ENCODE results near the gene CD180.
A peak's percentile ranks its signal among the peaks of the same experiment; 100 is the strongest.
"Not testable (repeated sequence)": the region's sequence is repeated elsewhere in the genome, so short reads cannot be mapped to it uniquely, and the experiment has no call there.

Gene CD180

DNA sequence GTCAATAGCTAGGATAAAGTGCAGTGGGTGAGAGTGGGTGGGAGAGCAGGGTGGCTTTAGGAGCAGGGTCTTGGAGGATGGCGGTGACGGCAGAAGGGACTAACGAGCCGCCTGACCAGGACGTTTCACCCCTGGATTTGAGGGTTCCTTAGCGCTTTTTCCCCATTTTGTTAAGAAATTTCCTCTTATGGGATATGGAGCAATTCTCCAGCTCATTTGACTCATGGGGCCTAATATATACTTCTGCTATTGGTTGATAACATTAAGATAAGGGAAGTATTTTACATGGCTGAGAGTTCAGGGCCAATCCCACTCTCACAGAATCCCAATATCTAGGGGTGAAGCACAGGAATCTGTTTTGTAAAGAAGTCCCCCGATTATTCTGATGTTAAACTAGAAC is 17.6 kb downstream of the CD180 start:
- TF ChIP-seq, protein P1, sequence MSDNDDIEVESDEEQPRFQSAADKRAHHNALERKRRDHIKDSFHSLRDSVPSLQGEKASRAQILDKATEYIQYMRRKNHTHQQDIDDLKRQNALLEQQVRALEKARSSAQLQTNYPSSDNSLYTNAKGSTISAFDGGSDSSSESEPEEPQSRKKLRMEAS (IDR thresholded peaks at IDR 0.05; ENCODE audit: low read depth, low read length), result no peak
- TF ChIP-seq, protein P2, sequence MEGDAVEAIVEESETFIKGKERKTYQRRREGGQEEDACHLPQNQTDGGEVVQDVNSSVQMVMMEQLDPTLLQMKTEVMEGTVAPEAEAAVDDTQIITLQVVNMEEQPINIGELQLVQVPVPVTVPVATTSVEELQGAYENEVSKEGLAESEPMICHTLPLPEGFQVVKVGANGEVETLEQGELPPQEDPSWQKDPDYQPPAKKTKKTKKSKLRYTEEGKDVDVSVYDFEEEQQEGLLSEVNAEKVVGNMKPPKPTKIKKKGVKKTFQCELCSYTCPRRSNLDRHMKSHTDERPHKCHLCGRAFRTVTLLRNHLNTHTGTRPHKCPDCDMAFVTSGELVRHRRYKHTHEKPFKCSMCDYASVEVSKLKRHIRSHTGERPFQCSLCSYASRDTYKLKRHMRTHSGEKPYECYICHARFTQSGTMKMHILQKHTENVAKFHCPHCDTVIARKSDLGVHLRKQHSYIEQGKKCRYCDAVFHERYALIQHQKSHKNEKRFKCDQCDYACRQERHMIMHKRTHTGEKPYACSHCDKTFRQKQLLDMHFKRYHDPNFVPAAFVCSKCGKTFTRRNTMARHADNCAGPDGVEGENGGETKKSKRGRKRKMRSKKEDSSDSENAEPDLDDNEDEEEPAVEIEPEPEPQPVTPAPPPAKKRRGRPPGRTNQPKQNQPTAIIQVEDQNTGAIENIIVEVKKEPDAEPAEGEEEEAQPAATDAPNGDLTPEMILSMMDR (IDR thresholded peaks at IDR 0.05; ENCODE audit: low read depth, low read length), result no peak
- TF ChIP-seq MYC (IDR thresholded peaks at IDR 0.05; ENCODE audit: low read depth, low read length), result no peak
- TF ChIP-seq POLR2A (IDR thresholded peaks at IDR 0.05; ENCODE audit: extremely low read depth, insufficient read length), result no peak
- H3K4me3 ChIP-seq (ENCODE audit: low read depth, low read length), result no peak overlapping the region
- DNase-seq (ENCODE audit: low read depth), result no peak

DNA sequence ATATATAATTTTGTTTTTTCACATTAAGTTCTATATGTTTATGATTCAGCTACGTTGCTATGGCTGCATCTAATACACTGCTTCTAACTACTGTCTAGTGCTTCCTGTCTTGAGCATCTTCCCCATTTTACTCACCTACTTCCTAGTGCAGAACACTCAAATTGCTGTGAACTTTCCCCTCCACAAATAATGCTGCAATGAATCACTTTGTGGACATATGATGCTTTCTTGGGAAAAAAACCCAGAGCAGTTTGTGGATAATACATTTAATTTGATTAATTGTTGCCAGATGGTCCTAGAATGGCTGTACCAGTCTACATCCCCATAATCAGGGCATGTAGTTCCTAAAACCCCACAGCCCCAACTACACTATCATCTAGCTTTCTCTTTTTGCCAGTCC is 18.5 kb downstream of the CD180 start:
- no peak for DNase-seq (ENCODE audit: low read depth)
- H3K4me3 ChIP-seq (ENCODE audit: low read depth, low read length), result no peak overlapping the region
- TF ChIP-seq MYC (IDR thresholded peaks at IDR 0.05; ENCODE audit: low read depth, low read length), result no peak
- TF ChIP-seq POLR2A (IDR thresholded peaks at IDR 0.05; ENCODE audit: extremely low read depth, insufficient read length), result no peak
- TF ChIP-seq, protein P2 (IDR thresholded peaks at IDR 0.05; ENCODE audit: low read depth, low read length), result no peak
- TF ChIP-seq, protein P1 (IDR thresholded peaks at IDR 0.05; ENCODE audit: low read depth, low read length), result no peak

DNA sequence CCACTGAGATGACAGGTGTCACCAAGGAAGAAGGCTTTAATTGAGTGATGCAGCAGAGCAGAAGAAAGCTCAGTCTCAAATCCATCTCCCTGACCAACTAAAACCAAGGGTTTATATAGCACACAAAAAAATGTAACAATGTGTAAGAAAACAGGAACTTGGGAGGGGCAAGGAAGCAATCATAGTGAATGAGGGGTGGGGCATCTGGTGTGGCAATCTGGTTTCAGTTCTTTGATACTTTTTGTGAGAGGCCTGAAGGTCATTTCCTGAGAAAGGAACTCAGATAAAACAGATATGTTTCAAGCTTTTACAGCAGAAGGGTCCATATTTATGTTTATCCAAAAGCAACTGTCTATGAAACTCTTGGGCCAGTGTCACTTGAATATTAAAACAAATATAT is 19.7 kb downstream of the CD180 start:
- peak; percentile 37 for DNase-seq (ENCODE audit: low read depth)
- no peak overlapping the region for H3K4me3 ChIP-seq (ENCODE audit: low read depth, low read length)
- TF ChIP-seq POLR2A (IDR thresholded peaks at IDR 0.05; ENCODE audit: extremely low read depth, insufficient read length) (no peak), MYC (IDR thresholded peaks at IDR 0.05; ENCODE audit: low read depth, low read length) (no peak)
- TF ChIP-seq, protein P1 (IDR thresholded peaks at IDR 0.05; ENCODE audit: low read depth, low read length), result no peak
- TF ChIP-seq, protein P2 (IDR thresholded peaks at IDR 0.05; ENCODE audit: low read depth, low read length), result no peak

DNA sequence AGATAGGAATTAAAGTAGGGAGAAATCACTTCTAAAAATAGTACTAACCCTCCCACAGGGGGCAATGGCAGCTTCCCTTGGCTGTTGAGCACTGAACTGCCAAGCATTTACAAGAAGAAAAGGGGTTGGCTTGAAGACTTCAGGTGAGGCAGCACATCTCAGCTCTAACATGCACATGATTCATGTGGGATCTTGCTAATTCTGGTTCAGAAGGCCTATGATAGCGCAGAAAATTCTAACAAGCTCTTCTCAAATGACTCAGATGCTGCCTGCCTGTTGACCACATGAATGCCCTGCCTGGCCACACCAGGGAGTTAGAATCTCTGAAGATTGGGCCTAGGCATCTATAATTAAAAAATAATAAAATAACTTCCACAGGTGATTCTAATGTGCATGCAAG is 22.6 kb downstream of the CD180 start:
- H3K4me3 ChIP-seq (ENCODE audit: low read depth, low read length), result no peak overlapping the region
- DNase-seq (ENCODE audit: low read depth), result no peak
- TF ChIP-seq MYC (IDR thresholded peaks at IDR 0.05; ENCODE audit: low read depth, low read length) (no peak), POLR2A (IDR thresholded peaks at IDR 0.05; ENCODE audit: extremely low read depth, insufficient read length) (no peak)
- TF ChIP-seq, protein P2 (IDR thresholded peaks at IDR 0.05; ENCODE audit: low read depth, low read length), result no peak
- TF ChIP-seq, protein P1 (IDR thresholded peaks at IDR 0.05; ENCODE audit: low read depth, low read length), result no peak

DNA sequence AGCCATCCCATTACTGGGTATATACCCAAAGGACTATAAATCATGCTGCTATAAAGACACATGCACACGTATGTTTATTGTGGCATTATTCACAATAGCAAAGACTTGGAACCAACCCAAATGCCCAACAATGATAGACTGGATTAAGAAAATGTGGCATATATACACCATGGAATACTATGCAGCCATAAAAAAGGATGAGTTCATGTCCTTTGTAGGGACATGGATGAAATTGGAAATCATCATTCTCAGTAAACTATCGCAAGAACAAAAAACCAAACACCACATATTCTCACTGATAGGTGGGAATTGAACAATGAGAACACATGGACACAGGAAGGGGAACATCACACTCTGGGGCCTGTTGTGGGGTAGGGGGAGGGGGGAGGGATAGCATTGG is 23.2 kb downstream of the CD180 start:
- H3K4me3 ChIP-seq (ENCODE audit: low read depth, low read length); DNase-seq (ENCODE audit: low read depth): not testable (repeated sequence)

DNA sequence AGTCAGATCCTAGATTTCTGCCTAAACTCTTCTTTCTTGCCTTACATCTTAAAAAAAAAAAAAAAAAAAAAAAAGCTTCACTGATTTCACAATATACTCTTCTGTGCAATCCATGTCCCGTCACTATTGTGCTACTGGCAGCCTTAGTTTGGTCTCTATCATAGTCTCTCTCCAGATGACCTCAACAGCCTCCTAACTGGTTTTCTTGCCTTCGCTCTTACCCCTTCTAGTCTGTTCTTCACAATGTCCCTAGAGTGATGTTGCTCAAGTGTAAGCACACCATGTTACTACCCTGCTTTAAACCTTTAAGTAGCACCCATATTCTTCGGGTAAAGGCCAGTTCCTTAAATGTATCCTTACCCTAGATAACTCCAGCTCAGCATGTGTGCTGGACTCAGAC is 25.8 kb downstream of the CD180 start:
- H3K4me3 ChIP-seq (ENCODE audit: low read depth, low read length), result no peak overlapping the region
- TF ChIP-seq, protein P1 (IDR thresholded peaks at IDR 0.05; ENCODE audit: low read depth, low read length), result no peak
- no peak for TF ChIP-seq MYC (IDR thresholded peaks at IDR 0.05; ENCODE audit: low read depth, low read length)
- TF ChIP-seq POLR2A (IDR thresholded peaks at IDR 0.05; ENCODE audit: extremely low read depth, insufficient read length), result no peak
- TF ChIP-seq, protein P2 (IDR thresholded peaks at IDR 0.05; ENCODE audit: low read depth, low read length), result no peak

More for the DNA sequence above, 25.8 kb downstream of the CD180 start:
- DNase-seq (ENCODE audit: low read depth), result no peak
